Esophagus muscularis mucosa (tissue), 4 donors: ENCODE results near the gene RPRD1A. TPM values are rescaled to one million over a fixed set of nuclear protein-coding genes. Genes with fewer than 3 reads are reported as not detected.
"Not testable (repeated sequence)": the region's sequence is repeated elsewhere in the genome, so short reads cannot be mapped to it uniquely, and the experiment has no call there.

Experiments used
- DNase-seq: peaks from one replicate; pipeline ENCODE4 v3.0.0-alpha.2; 2017; ENCODE audit errors: extremely low spot score
- H3K27ac ChIP-seq, 4 donors: fragments of 200-600 bp; sonication (generic); replicated peaks in 1 of 4; 1 replicate in 3 of 4; 2 replicates in 1 of 4; pipeline ENCODE4 v1.5.1; 2016 to 2019; ENCODE audit warnings: mild to moderate bottlenecking in 1 of 4
- H3K27me3 ChIP-seq, 4 donors: fragments of 200-600 bp; sonication (generic); one replicate each; pipeline versions ENCODE4 v1.5.1 to v1.6.0; 2016 to 2019
- H3K36me3 ChIP-seq, 4 donors: fragments of 200-600 bp; sonication (generic); one replicate each; pipeline ENCODE4 v1.5.1; 2016 to 2019
- H3K4me1 ChIP-seq, 4 donors: fragments of 200-600 bp; sonication (generic); one replicate each; pipeline ENCODE4 v1.5.1; 2016 to 2019
- H3K4me3 ChIP-seq, 4 donors: fragments of 200-600 bp; sonication (generic); 1 replicate in 2 of 4; 2 replicates in 2 of 4; pipeline ENCODE4 v1.5.1; 2016 to 2019; ENCODE audit warnings: mild to moderate bottlenecking in 4 of 4, moderate library complexity in 1 of 4
- H3K9me3 ChIP-seq, 4 donors: fragments of 200-600 bp; sonication (generic); 1 replicate in 3 of 4; 2 replicates in 1 of 4; pipeline ENCODE4 v1.5.1; 2016 to 2019
- CTCF ChIP-seq, 3 experiments: fragments of 200-600 bp in 2 of 3; fragments of 450-650 bp in 1 of 3; sonication (generic) in 2 of 3; IDR thresholded peaks; one replicate each; pipeline ENCODE4 v1.5.1; 2017 to 2019; ENCODE audit warnings: antibody characterized with exemption in 3 of 3, mild to moderate bottlenecking in 2 of 3, moderate library complexity in 1 of 3
- EP300 ChIP-seq: sonication (generic); formaldehyde crosslinking; IDR thresholded peaks from one replicate; pipeline ENCODE4 v1.6.1; 2017; ENCODE audit warnings: antibody characterized with exemption
- POLR2A ChIP-seq: fragments of 450-650 bp; IDR thresholded peaks from one replicate; pipeline ENCODE4 v1.6.1; 2017; ENCODE audit warnings: antibody characterized with exemption, moderate library complexity, mild to moderate bottlenecking, low read depth
- POLR2AphosphoS5 ChIP-seq, 2 donors: sonication (generic); formaldehyde crosslinking; IDR thresholded peaks; one replicate each; pipeline ENCODE4 v1.6.1; 2017; ENCODE audit warnings: antibody characterized with exemption in 2 of 2
- WGBS: methylation state at CpG from one replicate; pipeline ENCODE4 v1.1.5; 2018; 5-methylcytosine and 5-hydroxymethylcytosine counted together
- intact Hi-C: fragments of 100-400 bp; cut with DNase I; formaldehyde crosslinking; loops from one replicate; pipeline ENCODE4 v1.15.1; 2023
- total RNA-seq, 4 donors: library from RNA; depleted of rRNA; stranded (reverse); fragments of >200 nt; gene quantifications; one replicate each; pipeline versions ENCODE4 v1.1.0 to v1.2.1, GENCODE V29; 2016

The RPRD1A gene
- total RNA-seq, 4 donors from 2014 or later: 62.9 to 86.8 (median 77.2) TPM

GRCh38 chr18:36034299-36034895, 33.0 kb downstream of the RPRD1A start:
- H3K9me3 ChIP-seq: peaks cover 0 to 5% (median 0%) of the 10 kb centered on the region in 4 donors
- whole genome bisulfite sequencing: 100% methylated on average over 1 of the region's 1 CpG
- TF ChIP-seq POLR2AphosphoS5 (IDR thresholded peaks at IDR 0.05) (no peak), POLR2A (no peak), CTCF (IDR thresholded peaks at IDR 0.05) (no peak), EP300 (no peak)
- no peak overlapping the region for H3K4me3 ChIP-seq
- no peaks in the 10 kb centered on the region for H3K27me3 ChIP-seq
- intact Hi-C loops: no loop called here
- no peak overlapping the region for H3K27ac ChIP-seq
- no peak for DNase-seq
- H3K4me1 ChIP-seq: peaks cover 0 to 11% (median 10%) of the 10 kb centered on the region in 4 donors
- H3K36me3 ChIP-seq: peaks cover 0 to 14% (median 7%) of the 10 kb centered on the region in 4 donors

- Histone ChIP-seq H3K36me3 (peaks cover 0 to 25% (median 19%) of the 10 kb centered on the region in 4 donors), H3K4me1 (peaks cover 0 to 15% (median 10%) of the 10 kb centered on the region in 4 donors), H3K27ac (no peak overlapping the region), H3K4me3 (no peak overlapping the region), H3K9me3 (no peaks in the 10 kb centered on the region), H3K27me3 (no peaks in the 10 kb centered on the region)
- WGBS: 94% methylated on average over 2 of the region's 2 CpGs
- no peak for DNase-seq
- TF ChIP-seq CTCF (IDR thresholded peaks at IDR 0.05) (no peak), POLR2A (no peak), POLR2AphosphoS5 (IDR thresholded peaks at IDR 0.05) (no peak), EP300 (no peak)
- intact Hi-C loops: no loop called here
These were observed 35.5 kb downstream of the RPRD1A start for GRCh38 chr18:36031903-36032302.

GRCh38 chr18:36031407-36031806, 36.0 kb downstream of the RPRD1A start:
- Histone ChIP-seq H3K4me3 (no peak overlapping the region), H3K9me3 (no peaks in the 10 kb centered on the region), H3K4me1 (peaks cover 0 to 15% (median 10%) of the 10 kb centered on the region in 4 donors), H3K27ac (no peak overlapping the region), H3K27me3 (no peaks in the 10 kb centered on the region), H3K36me3 (peaks cover 0 to 29% (median 24%) of the 10 kb centered on the region in 4 donors)
- TF ChIP-seq CTCF (IDR thresholded peaks at IDR 0.05) (no peak), EP300 (no peak), POLR2AphosphoS5 (IDR thresholded peaks at IDR 0.05) (no peak), POLR2A (no peak)
- no peak for DNase-seq
- intact Hi-C loops: no loop called here
- 88% methylated on average over 2 of the region's 2 CpGs for WGBS

- Histone ChIP-seq H3K27me3 (no peaks in the 10 kb centered on the region), H3K36me3 (peaks cover 0 to 51% (median 29%) of the 10 kb centered on the region in 4 donors), H3K4me1 (peaks cover 0 to 5% (median 2%) of the 10 kb centered on the region in 4 donors), H3K27ac (no peak overlapping the region), H3K4me3 (no peak overlapping the region), H3K9me3 (no peaks in the 10 kb centered on the region)
- intact Hi-C loops: loop anchor here (10.0 kb wide), 1 partner anchor 106 kb away; no protein-coding TSS in a partner anchor
- DNase-seq: no peak
- WGBS: 89% methylated on average over 2 of the region's 2 CpGs
- TF ChIP-seq POLR2A (no peak), EP300 (no peak), CTCF (IDR thresholded peaks at IDR 0.05) (no peak), POLR2AphosphoS5 (IDR thresholded peaks at IDR 0.05) (no peak)
These were observed 38.5 kb downstream of the RPRD1A start for GRCh38 chr18:36028859-36029258.

- intact Hi-C loops: loop anchor here (10.0 kb wide), 1 partner anchor 110 kb away; no protein-coding TSS in a partner anchor
These were observed 42.3 kb downstream of the RPRD1A start for GRCh38 chr18:36025025-36025424.

GRCh38 chr18:36024241-36024640, 43.1 kb downstream of the RPRD1A start:
- H3K9me3 ChIP-seq, DNase-seq, H3K4me1 ChIP-seq, H3K27ac ChIP-seq, H3K4me3 ChIP-seq, H3K27me3 ChIP-seq: not testable (repeated sequence)
- H3K36me3 ChIP-seq: peaks cover 0 to 41% (median 23%) of the 10 kb centered on the region in 4 donors
- WGBS: 86% methylated on average over 3 of the region's 3 CpGs
- intact Hi-C loops: loop anchor here (10.0 kb wide), 1 partner anchor 111 kb away; no protein-coding TSS in a partner anchor

More at GRCh38 chr18:36025025-36025424, 42.3 kb downstream of the RPRD1A start:
- DNase-seq: no peak
- Histone ChIP-seq H3K27me3 (no peaks in the 10 kb centered on the region), H3K36me3 (peaks cover 0 to 42% (median 25%) of the 10 kb centered on the region in 4 donors), H3K9me3 (no peaks in the 10 kb centered on the region), H3K4me1 (peaks cover 0 to 4% (median 0%) of the 10 kb centered on the region in 4 donors), H3K4me3 (no peak overlapping the region), H3K27ac (no peak overlapping the region)
- no peak for TF ChIP-seq POLR2A
- TF ChIP-seq CTCF (IDR thresholded peaks at IDR 0.05): no peak
- TF ChIP-seq EP300: no peak
- no peak for TF ChIP-seq POLR2AphosphoS5 (IDR thresholded peaks at IDR 0.05)
- 35% methylated on average over 1 of the region's 1 CpG for WGBS
